ENCODE results near the gene CCDC51. TPM values are rescaled to one million over a fixed set of nuclear protein-coding genes. Genes with fewer than 3 reads are reported as not detected.

CCDC51 gene
- polyA plus RNA-seq, 1 donor from 2014 or later, result 27.2 TPM

DNA sequence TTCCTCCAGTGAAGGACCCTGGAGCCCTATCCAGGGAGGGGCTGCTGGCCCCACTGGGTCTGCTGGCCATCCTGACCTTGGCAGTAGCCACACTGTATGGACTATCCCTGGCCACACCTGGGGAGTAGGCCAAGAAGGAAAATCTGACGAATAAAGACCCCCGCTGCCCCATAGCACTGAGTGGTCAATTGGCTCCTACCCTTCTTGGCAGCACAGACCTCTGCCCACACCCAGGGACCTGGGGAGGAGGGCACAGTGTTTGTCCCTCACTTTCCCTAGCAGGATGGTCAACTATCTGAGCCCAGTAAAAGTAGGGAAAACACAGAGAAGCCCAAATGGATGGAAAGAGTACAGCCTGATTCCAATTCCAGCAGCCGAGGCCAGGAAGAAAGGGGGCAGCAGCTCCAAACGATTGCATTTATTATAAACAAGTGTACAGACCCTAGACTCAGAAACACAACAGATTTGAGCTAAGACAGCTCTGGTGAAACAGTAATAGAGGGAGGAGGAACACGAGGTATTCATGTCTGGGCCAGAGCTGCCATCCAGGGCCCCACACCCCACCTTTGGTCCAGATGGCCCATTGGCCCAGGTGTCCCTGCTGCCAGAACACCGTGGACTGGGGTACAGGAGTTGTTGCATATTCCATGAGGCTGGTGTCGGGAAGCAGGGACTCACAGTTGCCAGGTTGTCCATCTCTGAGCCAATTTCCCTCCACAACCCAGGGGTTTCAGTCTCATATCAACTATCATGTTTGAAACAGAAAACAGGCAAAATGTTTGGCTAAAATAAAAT is 27.8 kb upstream of the CCDC51 start:
- H3K9ac ChIP-seq (ENCODE audit: low read length), result no peak overlapping the region
- H3F3A ChIP-seq (ENCODE audit: insufficient read depth, low read length, poor library complexity, severe bottlenecking), result no peaks in the 10 kb centered on the region
- no peaks in the 10 kb centered on the region for H4K20me1 ChIP-seq (ENCODE audit: insufficient read depth)
- H3K79me2 ChIP-seq (replicated peaks; ENCODE audit: insufficient read depth, low read length), result peaks cover 13% of the 10 kb centered on the region
- H3K4me2 ChIP-seq (ENCODE audit: low read length), result no peak overlapping the region
- H3K27me3 ChIP-seq (ENCODE audit: insufficient read depth, low read depth, low read length), result no peaks in the 10 kb centered on the region
- no peaks in the 10 kb centered on the region for H3K9me2 ChIP-seq (ENCODE audit: insufficient read depth, low read length)
- no peaks in the 10 kb centered on the region for H3K9me3 ChIP-seq (ENCODE audit: low read length)
- H3K4me3 ChIP-seq (ENCODE audit: low read length), result no peak overlapping the region
- H3K27ac ChIP-seq (ENCODE audit: low read length), result no peak overlapping the region
- H2AFZ ChIP-seq (ENCODE audit: low read depth, low read length), result no peak overlapping the region
- H3K36me3 ChIP-seq (ENCODE audit: insufficient read depth, low read length), result no peaks in the 10 kb centered on the region
- no peak for TF ChIP-seq EP300 (conservative IDR thresholded peaks at IDR 0.05; ENCODE audit: poor library complexity, severe bottlenecking)
- no peak for TF ChIP-seq RAD21 (conservative IDR thresholded peaks at IDR 0.05)
- TF ChIP-seq EZH2 (IDR thresholded peaks at IDR 0.05; ENCODE audit: borderline replicate concordance, insufficient read depth, low read length, poor library complexity, severe bottlenecking), result no peak
- TF ChIP-seq TAF1 (IDR thresholded peaks at IDR 0.05; ENCODE audit: low read depth), result no peak
- TF ChIP-seq POLR2AphosphoS5 (IDR thresholded peaks at IDR 0.05), result no peak
- TF ChIP-seq SMC3 (conservative IDR thresholded peaks at IDR 0.05; ENCODE audit: poor library complexity), result no peak
- no peak for TF ChIP-seq MXI1 (conservative IDR thresholded peaks at IDR 0.05; ENCODE audit: poor library complexity, severe bottlenecking)
- TF ChIP-seq, protein P1, sequence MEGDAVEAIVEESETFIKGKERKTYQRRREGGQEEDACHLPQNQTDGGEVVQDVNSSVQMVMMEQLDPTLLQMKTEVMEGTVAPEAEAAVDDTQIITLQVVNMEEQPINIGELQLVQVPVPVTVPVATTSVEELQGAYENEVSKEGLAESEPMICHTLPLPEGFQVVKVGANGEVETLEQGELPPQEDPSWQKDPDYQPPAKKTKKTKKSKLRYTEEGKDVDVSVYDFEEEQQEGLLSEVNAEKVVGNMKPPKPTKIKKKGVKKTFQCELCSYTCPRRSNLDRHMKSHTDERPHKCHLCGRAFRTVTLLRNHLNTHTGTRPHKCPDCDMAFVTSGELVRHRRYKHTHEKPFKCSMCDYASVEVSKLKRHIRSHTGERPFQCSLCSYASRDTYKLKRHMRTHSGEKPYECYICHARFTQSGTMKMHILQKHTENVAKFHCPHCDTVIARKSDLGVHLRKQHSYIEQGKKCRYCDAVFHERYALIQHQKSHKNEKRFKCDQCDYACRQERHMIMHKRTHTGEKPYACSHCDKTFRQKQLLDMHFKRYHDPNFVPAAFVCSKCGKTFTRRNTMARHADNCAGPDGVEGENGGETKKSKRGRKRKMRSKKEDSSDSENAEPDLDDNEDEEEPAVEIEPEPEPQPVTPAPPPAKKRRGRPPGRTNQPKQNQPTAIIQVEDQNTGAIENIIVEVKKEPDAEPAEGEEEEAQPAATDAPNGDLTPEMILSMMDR (IDR thresholded peaks at IDR 0.05; ENCODE audit: poor library complexity, severe bottlenecking), result no peak
- TF ChIP-seq, protein P2, sequence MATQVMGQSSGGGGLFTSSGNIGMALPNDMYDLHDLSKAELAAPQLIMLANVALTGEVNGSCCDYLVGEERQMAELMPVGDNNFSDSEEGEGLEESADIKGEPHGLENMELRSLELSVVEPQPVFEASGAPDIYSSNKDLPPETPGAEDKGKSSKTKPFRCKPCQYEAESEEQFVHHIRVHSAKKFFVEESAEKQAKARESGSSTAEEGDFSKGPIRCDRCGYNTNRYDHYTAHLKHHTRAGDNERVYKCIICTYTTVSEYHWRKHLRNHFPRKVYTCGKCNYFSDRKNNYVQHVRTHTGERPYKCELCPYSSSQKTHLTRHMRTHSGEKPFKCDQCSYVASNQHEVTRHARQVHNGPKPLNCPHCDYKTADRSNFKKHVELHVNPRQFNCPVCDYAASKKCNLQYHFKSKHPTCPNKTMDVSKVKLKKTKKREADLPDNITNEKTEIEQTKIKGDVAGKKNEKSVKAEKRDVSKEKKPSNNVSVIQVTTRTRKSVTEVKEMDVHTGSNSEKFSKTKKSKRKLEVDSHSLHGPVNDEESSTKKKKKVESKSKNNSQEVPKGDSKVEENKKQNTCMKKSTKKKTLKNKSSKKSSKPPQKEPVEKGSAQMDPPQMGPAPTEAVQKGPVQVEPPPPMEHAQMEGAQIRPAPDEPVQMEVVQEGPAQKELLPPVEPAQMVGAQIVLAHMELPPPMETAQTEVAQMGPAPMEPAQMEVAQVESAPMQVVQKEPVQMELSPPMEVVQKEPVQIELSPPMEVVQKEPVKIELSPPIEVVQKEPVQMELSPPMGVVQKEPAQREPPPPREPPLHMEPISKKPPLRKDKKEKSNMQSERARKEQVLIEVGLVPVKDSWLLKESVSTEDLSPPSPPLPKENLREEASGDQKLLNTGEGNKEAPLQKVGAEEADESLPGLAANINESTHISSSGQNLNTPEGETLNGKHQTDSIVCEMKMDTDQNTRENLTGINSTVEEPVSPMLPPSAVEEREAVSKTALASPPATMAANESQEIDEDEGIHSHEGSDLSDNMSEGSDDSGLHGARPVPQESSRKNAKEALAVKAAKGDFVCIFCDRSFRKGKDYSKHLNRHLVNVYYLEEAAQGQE (IDR thresholded peaks at IDR 0.05; ENCODE audit: borderline replicate concordance), result no peak

DNA sequence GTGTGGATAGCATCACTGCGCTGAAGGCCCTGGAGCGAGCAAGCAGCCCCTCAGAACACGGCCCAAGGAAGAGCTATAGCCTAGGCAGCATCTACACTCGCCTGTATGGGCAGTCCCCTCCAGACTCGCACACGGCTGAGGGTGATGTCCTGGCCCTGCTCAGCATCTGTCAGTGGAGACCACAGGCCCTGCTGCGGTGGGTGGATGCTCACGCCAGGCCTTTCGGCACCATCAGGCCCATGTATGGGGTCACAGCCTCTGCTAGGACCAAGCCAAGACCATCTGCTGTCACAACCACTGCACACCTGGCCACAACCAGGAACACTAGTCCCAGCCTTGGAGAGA is 27.2 kb upstream of the CCDC51 start:
- Histone ChIP-seq H3K9me3 (ENCODE audit: low read length) (no peaks in the 10 kb centered on the region), H3K9me2 (ENCODE audit: insufficient read depth, low read length) (no peaks in the 10 kb centered on the region), H3F3A (ENCODE audit: insufficient read depth, low read length, poor library complexity, severe bottlenecking) (no peaks in the 10 kb centered on the region), H3K36me3 (ENCODE audit: insufficient read depth, low read length) (no peaks in the 10 kb centered on the region), H3K9ac (ENCODE audit: low read length) (no peak overlapping the region), H3K4me2 (ENCODE audit: low read length) (no peak overlapping the region), H3K27ac (ENCODE audit: low read length) (no peak overlapping the region), H3K27me3 (ENCODE audit: insufficient read depth, low read depth, low read length) (no peaks in the 10 kb centered on the region), H3K79me2 (replicated peaks; ENCODE audit: insufficient read depth, low read length) (peaks cover 7% of the 10 kb centered on the region), H2AFZ (ENCODE audit: low read depth, low read length) (no peak overlapping the region), H4K20me1 (ENCODE audit: insufficient read depth) (no peaks in the 10 kb centered on the region), H3K4me3 (ENCODE audit: low read length) (no peak overlapping the region)
- TF ChIP-seq, protein P1 (IDR thresholded peaks at IDR 0.05; ENCODE audit: poor library complexity, severe bottlenecking), result no peak
- TF ChIP-seq EZH2 (IDR thresholded peaks at IDR 0.05; ENCODE audit: borderline replicate concordance, insufficient read depth, low read length, poor library complexity, severe bottlenecking), result no peak
- no peak for TF ChIP-seq SMC3 (conservative IDR thresholded peaks at IDR 0.05; ENCODE audit: poor library complexity)
- no peak for TF ChIP-seq RAD21 (conservative IDR thresholded peaks at IDR 0.05)
- no peak for TF ChIP-seq EP300 (conservative IDR thresholded peaks at IDR 0.05; ENCODE audit: poor library complexity, severe bottlenecking)
- TF ChIP-seq TAF1 (IDR thresholded peaks at IDR 0.05; ENCODE audit: low read depth), result no peak
- no peak for TF ChIP-seq MXI1 (conservative IDR thresholded peaks at IDR 0.05; ENCODE audit: poor library complexity, severe bottlenecking)
- no peak for TF ChIP-seq POLR2AphosphoS5 (IDR thresholded peaks at IDR 0.05)
- TF ChIP-seq, protein P2 (IDR thresholded peaks at IDR 0.05; ENCODE audit: borderline replicate concordance), result no peak
